ENCODE results near the gene CDK5.
"Not testable (repeated sequence)": the region's sequence is repeated elsewhere in the genome, so short reads cannot be mapped to it uniquely, and the experiment has no call there.

CDK5 gene

GRCh38 chr7:151048911-151049463 is 8.7 kb downstream of the CDK5 start:
- H3K9ac ChIP-seq (ENCODE audit: low read length), result no peak overlapping the region
- peaks cover 32% of the 10 kb centered on the region for H3K27me3 ChIP-seq (ENCODE audit: control insufficient read depth, insufficient read depth, low read length)
- H3K27ac ChIP-seq (ENCODE audit: low read depth, low read length), result no peak overlapping the region
- H3K36me3 ChIP-seq (ENCODE audit: control insufficient read depth, insufficient read depth, low read length), result peaks cover 21% of the 10 kb centered on the region
- H3K4me1 ChIP-seq (ENCODE audit: control insufficient read depth, insufficient read depth, low read length), result peaks cover 2% of the 10 kb centered on the region; the same call in 1 of the 2 replicates
- no peaks in the 10 kb centered on the region for H3K9me3 ChIP-seq (ENCODE audit: control insufficient read depth, insufficient read depth, low read depth, low read length)
- H3K4me3 ChIP-seq (ENCODE audit: low read depth, low read length), result no peak overlapping the region

GRCh38 chr7:151047976-151048815 is 9.5 kb downstream of the CDK5 start, which contains the start of gene ASIC3:
Gene ASIC3 (plus strand): TSS chr7:151048531. CDS start chr7:151048886, 355 bp downstream.
- Histone ChIP-seq H3K36me3 (ENCODE audit: control insufficient read depth, insufficient read depth, low read length) (peaks cover 24% of the 10 kb centered on the region), H3K9me3 (ENCODE audit: control insufficient read depth, insufficient read depth, low read depth, low read length) (no peaks in the 10 kb centered on the region), H3K4me3 (ENCODE audit: low read depth, low read length) (no peak within 1 kb of the TSS), H3K4me1 (ENCODE audit: control insufficient read depth, insufficient read depth, low read length) (peaks cover 2% of the 10 kb centered on the region; the same call in 1 of the 2 replicates), H3K9ac (ENCODE audit: low read length) (no peak within 1 kb of the TSS), H3K27ac (ENCODE audit: low read depth, low read length) (no peak within 1 kb of the TSS), H3K27me3 (ENCODE audit: control insufficient read depth, insufficient read depth, low read length) (peaks cover 32% of the 10 kb centered on the region)

- Histone ChIP-seq H3K27me3 (ENCODE audit: control insufficient read depth, insufficient read depth, low read length) (peaks cover 22% of the 10 kb centered on the region), H3K4me1 (ENCODE audit: control insufficient read depth, insufficient read depth, low read length) (0 out of 2 replicates have a peak, but pooled peaks cover 2% of the 10 kb centered on the region), H3K4me3 (ENCODE audit: low read depth, low read length) (no peak overlapping the region), H3K9ac (ENCODE audit: low read length) (no peak overlapping the region), H3K36me3 (ENCODE audit: control insufficient read depth, insufficient read depth, low read length) (peaks cover 26% of the 10 kb centered on the region), H3K9me3 (ENCODE audit: control insufficient read depth, insufficient read depth, low read depth, low read length) (no peaks in the 10 kb centered on the region), H3K27ac (ENCODE audit: low read depth, low read length) (no peak overlapping the region)
These were observed 10.8 kb downstream of the CDK5 start for GRCh38 chr7:151046603-151047573.

- 0 out of 2 replicates have a peak, but pooled peaks cover 2% of the 10 kb centered on the region for H3K4me1 ChIP-seq (ENCODE audit: control insufficient read depth, insufficient read depth, low read length)
These were observed 11.7 kb downstream of the CDK5 start for GRCh38 chr7:151045967-151046366.

GRCh38 chr7:151045262-151045661 is 12.4 kb downstream of the CDK5 start:
- Histone ChIP-seq H3K9me3 (ENCODE audit: control insufficient read depth, insufficient read depth, low read depth, low read length) (no peaks in the 10 kb centered on the region), H3K4me3 (ENCODE audit: low read depth, low read length) (no peak overlapping the region), H3K27me3 (ENCODE audit: control insufficient read depth, insufficient read depth, low read length) (peaks cover 10% of the 10 kb centered on the region), H3K36me3 (ENCODE audit: control insufficient read depth, insufficient read depth, low read length) (peaks cover 26% of the 10 kb centered on the region), H3K27ac (ENCODE audit: low read depth, low read length) (no peak overlapping the region), H3K4me1 (ENCODE audit: control insufficient read depth, insufficient read depth, low read length) (no peaks in the 10 kb centered on the region), H3K9ac (ENCODE audit: low read length) (no peak overlapping the region)

More at GRCh38 chr7:151045967-151046366, 11.7 kb downstream of the CDK5 start:
- Histone ChIP-seq H3K27ac (ENCODE audit: low read depth, low read length) (no peak overlapping the region), H3K9me3 (ENCODE audit: control insufficient read depth, insufficient read depth, low read depth, low read length) (no peaks in the 10 kb centered on the region), H3K36me3 (ENCODE audit: control insufficient read depth, insufficient read depth, low read length) (peaks cover 26% of the 10 kb centered on the region), H3K27me3 (ENCODE audit: control insufficient read depth, insufficient read depth, low read length) (peaks cover 17% of the 10 kb centered on the region), H3K9ac (ENCODE audit: low read length) (no peak overlapping the region), H3K4me3 (ENCODE audit: low read depth, low read length) (no peak overlapping the region)

GRCh38 chr7:151043959-151044358 is 13.7 kb downstream of the CDK5 start:
- Histone ChIP-seq H3K27me3 (ENCODE audit: control insufficient read depth, insufficient read depth, low read length) (no peaks in the 10 kb centered on the region; the same call in 1 of the 2 replicates), H3K4me1 (ENCODE audit: control insufficient read depth, insufficient read depth, low read length) (peaks cover 11% of the 10 kb centered on the region; the same call in 1 of the 2 replicates), H3K36me3 (ENCODE audit: control insufficient read depth, insufficient read depth, low read length) (peaks cover 26% of the 10 kb centered on the region), H3K4me3 (ENCODE audit: low read depth, low read length) (no peak overlapping the region), H3K27ac (ENCODE audit: low read depth, low read length) (no peak overlapping the region), H3K9ac (ENCODE audit: low read length) (no peak overlapping the region), H3K9me3 (ENCODE audit: control insufficient read depth, insufficient read depth, low read depth, low read length) (no peaks in the 10 kb centered on the region)

- Histone ChIP-seq H3K4me1 (ENCODE audit: control insufficient read depth, insufficient read depth, low read length) (peaks cover 16% of the 10 kb centered on the region; the same call in 1 of the 2 replicates), H3K36me3 (ENCODE audit: control insufficient read depth, insufficient read depth, low read length) (peaks cover 26% of the 10 kb centered on the region)
- not testable (repeated sequence) for H3K4me3 ChIP-seq (ENCODE audit: low read depth, low read length); H3K27me3 ChIP-seq (ENCODE audit: control insufficient read depth, insufficient read depth, low read length); H3K9me3 ChIP-seq (ENCODE audit: control insufficient read depth, insufficient read depth, low read depth, low read length); H3K9ac ChIP-seq (ENCODE audit: low read length); H3K27ac ChIP-seq (ENCODE audit: low read depth, low read length)
These were observed 14.2 kb downstream of the CDK5 start for GRCh38 chr7:151043449-151043848.

- H3K27me3 ChIP-seq (ENCODE audit: control insufficient read depth, insufficient read depth, low read length), result no peaks in the 10 kb centered on the region
- H3K9me3 ChIP-seq (ENCODE audit: control insufficient read depth, insufficient read depth, low read depth, low read length), result no peaks in the 10 kb centered on the region
- H3K36me3 ChIP-seq (ENCODE audit: control insufficient read depth, insufficient read depth, low read length), result peaks cover 35% of the 10 kb centered on the region
- H3K4me3 ChIP-seq (ENCODE audit: low read depth, low read length), result no peak overlapping the region
- H3K27ac ChIP-seq (ENCODE audit: low read depth, low read length), result no peak overlapping the region
- peaks cover 16% of the 10 kb centered on the region; the same call in 1 of the 2 replicates for H3K4me1 ChIP-seq (ENCODE audit: control insufficient read depth, insufficient read depth, low read length)
- H3K9ac ChIP-seq (ENCODE audit: low read length), result no peak overlapping the region
These were observed 16.9 kb downstream of the CDK5 start for GRCh38 chr7:151040616-151041375.

GRCh38 chr7:151039850-151040548 is 17.7 kb downstream of the CDK5 start:
- H3K27me3 ChIP-seq (ENCODE audit: control insufficient read depth, insufficient read depth, low read length), result no peaks in the 10 kb centered on the region
- H3K4me1 ChIP-seq (ENCODE audit: control insufficient read depth, insufficient read depth, low read length), result peaks cover 16% of the 10 kb centered on the region; the same call in 1 of the 2 replicates
- H3K27ac ChIP-seq (ENCODE audit: low read depth, low read length), result no peak overlapping the region
- peaks cover 39% of the 10 kb centered on the region for H3K36me3 ChIP-seq (ENCODE audit: control insufficient read depth, insufficient read depth, low read length)
- no peak overlapping the region for H3K4me3 ChIP-seq (ENCODE audit: low read depth, low read length)
- no peaks in the 10 kb centered on the region for H3K9me3 ChIP-seq (ENCODE audit: control insufficient read depth, insufficient read depth, low read depth, low read length)
- peak overlapping the region; percentile 13 for H3K9ac ChIP-seq (ENCODE audit: low read length)
